WI38 (cell line): ENCODE results near the gene VSIG10L2.
A peak's percentile ranks its signal among the peaks of the same experiment; 100 is the strongest.

Experiments
- H3K4me3 ChIP-seq: 2 replicates; pipeline ENCODE4 v1.5.1; 2011; ENCODE audit warnings: low read depth, mild to moderate bottlenecking, control low read depth, low read length
- TF ChIP-seq, protein P1 (sequence below): IDR thresholded peaks from 2 replicates; pipeline ENCODE4 v1.5.1; 2012; ENCODE audit warnings: low read depth, mild to moderate bottlenecking, control low read depth, low read length

VSIG10L2 gene

DNA sequence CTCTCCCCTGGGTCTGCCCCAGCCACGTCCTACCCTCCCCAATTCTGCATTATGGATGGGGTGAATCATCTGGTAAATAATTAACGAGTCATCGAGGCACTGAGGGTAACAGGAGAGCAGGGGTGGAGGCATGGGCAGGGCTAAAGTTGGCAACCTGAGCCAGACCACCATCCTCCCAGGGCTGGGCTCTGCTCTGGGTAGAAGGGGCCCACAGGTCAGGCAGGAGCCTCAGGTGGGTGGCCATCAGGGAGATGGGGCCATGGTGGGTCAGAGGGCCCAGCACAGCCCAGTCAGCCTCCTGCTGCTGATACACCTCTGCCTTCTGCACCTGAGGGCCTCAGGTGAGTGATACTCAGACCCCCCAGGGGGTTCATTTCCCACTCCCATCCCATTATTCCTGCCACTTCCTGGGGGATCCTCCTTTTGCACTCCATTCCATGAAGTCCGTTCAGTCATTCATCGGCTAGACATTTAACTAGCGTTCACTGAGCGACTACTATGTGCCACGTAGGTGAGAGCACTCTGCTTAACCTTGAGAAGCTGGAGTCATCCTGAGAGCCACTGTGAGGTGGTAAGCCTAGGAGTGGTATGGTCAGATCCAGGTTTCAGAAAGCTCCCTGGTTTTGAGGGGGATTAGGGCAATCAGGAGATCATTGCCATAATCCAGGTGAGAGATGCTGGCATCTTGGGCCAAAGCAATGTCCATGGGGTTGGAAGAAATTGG, at the start of gene VSIG10L2:
TSS of gene VSIG10L2 (plus strand) at position 248 of the 724 bp plus-strand sequence. CDS start at position 260, 12 bp downstream.
- no peak within 1 kb of the TSS for H3K4me3 ChIP-seq
- TF ChIP-seq, protein P1, sequence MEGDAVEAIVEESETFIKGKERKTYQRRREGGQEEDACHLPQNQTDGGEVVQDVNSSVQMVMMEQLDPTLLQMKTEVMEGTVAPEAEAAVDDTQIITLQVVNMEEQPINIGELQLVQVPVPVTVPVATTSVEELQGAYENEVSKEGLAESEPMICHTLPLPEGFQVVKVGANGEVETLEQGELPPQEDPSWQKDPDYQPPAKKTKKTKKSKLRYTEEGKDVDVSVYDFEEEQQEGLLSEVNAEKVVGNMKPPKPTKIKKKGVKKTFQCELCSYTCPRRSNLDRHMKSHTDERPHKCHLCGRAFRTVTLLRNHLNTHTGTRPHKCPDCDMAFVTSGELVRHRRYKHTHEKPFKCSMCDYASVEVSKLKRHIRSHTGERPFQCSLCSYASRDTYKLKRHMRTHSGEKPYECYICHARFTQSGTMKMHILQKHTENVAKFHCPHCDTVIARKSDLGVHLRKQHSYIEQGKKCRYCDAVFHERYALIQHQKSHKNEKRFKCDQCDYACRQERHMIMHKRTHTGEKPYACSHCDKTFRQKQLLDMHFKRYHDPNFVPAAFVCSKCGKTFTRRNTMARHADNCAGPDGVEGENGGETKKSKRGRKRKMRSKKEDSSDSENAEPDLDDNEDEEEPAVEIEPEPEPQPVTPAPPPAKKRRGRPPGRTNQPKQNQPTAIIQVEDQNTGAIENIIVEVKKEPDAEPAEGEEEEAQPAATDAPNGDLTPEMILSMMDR: no peak

DNA sequence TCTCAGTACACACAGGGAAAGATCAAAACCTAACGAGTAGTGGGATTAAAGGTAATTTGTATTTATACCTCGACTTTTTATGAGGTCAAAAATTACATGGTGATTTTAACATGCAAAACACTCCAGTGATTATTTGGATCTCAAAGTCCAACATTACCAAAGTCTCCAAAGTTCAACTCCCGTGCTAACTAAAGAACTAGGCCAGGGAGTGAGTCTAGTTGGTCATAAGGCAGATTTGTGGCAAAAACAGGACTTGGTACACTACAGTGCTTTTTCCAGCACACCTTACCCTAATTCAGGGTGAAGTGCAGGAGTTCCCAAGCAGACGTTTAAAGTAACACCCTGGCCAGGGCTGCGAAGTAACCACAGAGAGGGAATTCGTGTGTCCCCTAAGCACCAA, 44.0 kb upstream of the VSIG10L2 start:
- TF ChIP-seq, protein P1: no peak
- H3K4me3 ChIP-seq: no peak overlapping the region

DNA sequence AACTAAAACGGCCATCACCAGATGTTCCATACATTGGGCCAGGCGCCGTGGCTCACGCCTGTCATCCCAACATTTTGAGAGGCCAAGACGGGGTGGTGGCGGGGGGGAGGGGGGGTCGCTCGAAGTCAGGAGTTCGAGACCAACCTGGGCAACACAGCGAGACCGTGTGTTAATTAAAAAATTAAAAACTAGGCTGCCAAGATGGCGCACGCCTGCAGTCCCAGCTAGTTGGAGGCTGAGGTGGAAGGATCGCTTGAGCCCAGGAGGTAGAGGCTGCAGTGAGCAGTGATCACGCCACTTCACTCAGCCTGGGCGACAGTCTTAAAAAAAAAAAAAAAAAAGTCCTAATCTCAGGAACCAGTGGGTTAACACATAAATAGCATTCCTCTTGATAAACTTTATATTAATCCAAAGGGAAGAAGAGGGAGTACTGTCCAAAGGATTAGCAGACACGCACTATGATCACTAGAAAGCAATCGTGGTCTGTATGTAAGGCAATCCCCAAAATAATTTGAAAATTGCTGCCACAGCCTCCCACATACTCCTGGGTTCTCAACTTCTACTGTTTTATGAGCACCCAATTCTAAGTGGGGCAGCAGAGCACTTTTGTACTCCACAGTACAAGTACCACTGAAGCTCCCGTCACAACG, 43.4 kb upstream of the VSIG10L2 start:
- TF ChIP-seq, protein P1: no peak
- H3K4me3 ChIP-seq: peak overlapping the region; percentile 86

DNA sequence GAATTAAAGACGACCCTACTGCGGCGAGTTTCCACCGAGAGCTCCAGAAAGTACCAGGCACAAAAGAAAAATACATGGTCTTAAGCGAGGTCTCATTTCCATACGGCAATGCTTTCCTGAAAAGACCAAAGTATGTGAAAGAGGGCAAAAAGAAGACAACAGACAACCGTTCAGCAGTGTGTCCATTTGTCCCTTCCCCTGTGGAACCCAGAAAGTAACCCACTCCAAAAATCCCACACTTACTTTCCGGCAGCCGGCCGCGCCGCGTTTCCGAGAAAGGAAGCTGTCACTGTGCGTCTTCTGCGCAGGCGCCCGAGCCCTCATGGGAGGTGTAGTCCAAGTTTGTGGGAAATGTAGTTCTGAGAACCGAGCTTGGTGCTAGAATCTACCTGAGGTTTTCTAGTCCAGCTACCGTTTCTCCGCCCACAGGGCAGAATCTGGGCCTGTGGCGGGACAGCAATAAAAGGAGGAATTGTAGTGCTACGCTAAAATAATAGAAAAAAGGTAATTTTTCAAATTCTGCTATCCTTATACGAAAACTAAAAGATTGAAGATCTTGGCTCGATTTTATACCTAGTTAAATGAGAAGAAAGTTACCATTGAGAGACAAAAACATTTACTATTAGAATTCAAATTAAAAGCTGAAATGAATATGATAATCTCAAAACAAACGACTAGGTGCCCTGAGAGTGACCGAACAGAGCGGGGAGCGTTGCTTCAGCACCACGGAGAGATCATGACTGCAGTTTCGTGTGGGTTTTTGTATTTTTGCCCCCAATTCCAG, 42.7 kb upstream of the VSIG10L2 start, which contains the start of gene PUS3:
TSS of gene PUS3 (minus strand) at position 280 of the 784 bp plus-strand sequence. CDS start 6,922 bp downstream, outside the sequence.
- peak within 1 kb of the TSS; percentile 86 for H3K4me3 ChIP-seq
- TF ChIP-seq, protein P1: no peak

DNA sequence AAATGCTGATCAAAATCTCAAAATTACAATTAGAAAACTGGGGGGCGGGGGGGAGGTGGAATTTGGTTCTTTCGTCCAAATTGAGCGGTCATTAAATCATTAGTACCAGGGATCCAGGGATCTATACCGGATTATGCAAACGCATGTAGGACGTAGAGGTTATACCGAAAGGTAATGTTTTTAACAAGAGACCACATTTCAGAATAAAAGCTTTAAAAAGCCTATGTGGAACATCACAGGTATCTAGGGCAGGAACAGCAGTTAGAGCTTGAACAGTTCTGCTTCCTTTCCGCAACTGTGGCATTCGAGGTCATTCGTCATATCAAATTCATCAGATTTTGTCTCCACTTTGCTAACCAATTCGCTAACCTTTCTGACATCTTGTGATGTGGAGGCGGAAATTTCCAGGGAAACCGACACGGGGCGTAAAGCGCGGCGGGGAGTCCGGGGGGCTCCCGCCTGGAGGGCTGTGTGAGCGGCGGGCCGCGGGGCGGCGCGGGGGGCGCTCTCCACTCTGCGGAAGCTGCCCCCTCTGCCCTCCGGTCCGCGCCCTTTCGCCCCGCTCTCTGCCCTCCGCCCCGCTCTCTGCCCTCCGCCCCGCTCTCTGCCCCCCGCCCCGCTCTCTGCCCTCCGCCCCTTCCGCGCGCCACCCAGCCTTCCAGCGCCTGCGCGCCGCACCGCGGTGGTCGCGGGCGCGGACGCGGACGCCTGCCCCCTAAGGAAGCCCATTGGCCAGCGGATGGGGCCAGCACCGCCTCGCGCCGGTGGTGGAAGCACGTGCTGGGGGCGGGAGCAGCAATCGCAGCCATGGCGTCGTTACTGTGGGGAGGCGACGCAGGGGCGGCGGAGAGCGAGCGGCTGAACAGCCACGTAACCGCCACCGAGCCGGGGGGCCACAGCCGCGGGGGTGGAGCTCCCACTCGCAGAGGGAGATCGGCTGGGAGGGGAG, 41.9 kb upstream of the VSIG10L2 start, which contains the start of gene DDX25:
TSS of gene DDX25 (plus strand) at position 798 of the 949 bp plus-strand sequence. CDS start at position 808, 10 bp downstream.
- TF ChIP-seq, protein P1: no peak
- peak within 1 kb of the TSS; percentile 86 for H3K4me3 ChIP-seq

DNA sequence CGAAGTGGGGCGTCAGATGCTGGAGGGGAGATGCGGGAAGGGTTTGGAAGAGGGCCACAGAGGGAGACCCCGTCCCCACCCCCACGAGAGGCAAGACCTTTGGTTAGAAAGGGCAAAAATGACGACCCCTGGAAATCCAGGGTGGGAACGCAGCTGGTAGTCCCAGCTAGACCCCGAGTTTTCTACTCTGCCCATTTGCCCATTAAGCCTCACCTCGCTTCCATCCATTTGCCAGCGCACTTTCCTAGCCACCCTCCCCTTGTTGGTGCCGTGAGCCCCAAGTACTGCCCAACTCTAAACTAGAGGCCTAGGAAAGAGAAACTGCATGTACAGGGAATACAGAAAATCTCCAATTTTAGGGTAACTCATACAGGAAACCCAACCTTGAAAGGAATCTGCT, 41.2 kb upstream of the VSIG10L2 start:
- TF ChIP-seq, protein P1: no peak
- no peak overlapping the region for H3K4me3 ChIP-seq
